Kidney (tissue), 22 donors: Measurements from ENCODE around the gene ZBTB6. TPM values are rescaled to one million over a fixed set of nuclear protein-coding genes. Genes with fewer than 3 reads are reported as not detected.

Experiments
- DNase-seq, 5 donors: peaks; one replicate each; pipeline ENCODE4 v3.0.0-alpha.2; 2013 to 2020
- FAIRE-seq: peaks from 2 replicates; lab custom pipeline; 2012; peaks lifted over from hg19 to GRCh38; lab: Jason Lieb, UNC
- H3K27ac ChIP-seq, 2 donors: one replicate each; pipeline ENCODE4 v1.7.0; 2013; ENCODE audit warnings: low read depth in 2 of 2, low read length in 2 of 2, inconsistent platforms in 1 of 2
- H3K27me3 ChIP-seq: one replicate; pipeline ENCODE4 v1.7.1; 2013; ENCODE audit warnings: low read length, inconsistent platforms; ENCODE audit not compliant: control insufficient read depth, insufficient read depth
- H3K36me3 ChIP-seq, 3 donors: one replicate each; pipeline versions ENCODE4 v1.7.0 to v1.7.1; 2013; ENCODE audit warnings: low read length in 3 of 3, control low read depth in 1 of 3, inconsistent platforms in 1 of 3; ENCODE audit not compliant: insufficient read depth in 3 of 3, control insufficient read depth in 2 of 3
- H3K4me1 ChIP-seq, 3 donors: one replicate each; pipeline versions ENCODE4 v1.7.0 to v1.7.1; 2013; ENCODE audit warnings: low read length in 3 of 3, inconsistent platforms in 1 of 3, low read depth in 1 of 3; ENCODE audit not compliant: control insufficient read depth in 2 of 3, insufficient read depth in 2 of 3
- H3K4me3 ChIP-seq, 3 donors: one replicate each; pipeline versions ENCODE4 v1.7.0 to v1.8.1; 2013; ENCODE audit warnings: low read length in 3 of 3, control low read depth in 1 of 3, inconsistent platforms in 1 of 3
- H3K9ac ChIP-seq, 3 donors: one replicate each; pipeline versions ENCODE4 v1.7.0 to v1.7.1; 2013; ENCODE audit warnings: low read length in 3 of 3, control low read depth in 1 of 3, inconsistent platforms in 1 of 3
- H3K9me3 ChIP-seq, 3 donors: one replicate each; pipeline versions ENCODE4 v1.7.0 to v1.7.1; 2013; ENCODE audit warnings: low read length in 3 of 3, control low read depth in 1 of 3, inconsistent platforms in 1 of 3; ENCODE audit not compliant: control insufficient read depth in 2 of 3, insufficient read depth in 1 of 3
- intact Hi-C: fragments of 100-400 bp; cut with DNase I; formaldehyde crosslinking; loops from one replicate; pipeline ENCODE4 v1.11.1; 2022
- long read RNA-seq, 10 donors: library from polyadenylated mRNA in 1 of 10; unstranded in 1 of 10; transcript quantifications; one replicate each; pipeline ENCODE4 v2.0.0 and lab custom pipeline, GENCODE V29; 2021 to 2026
- polyA plus RNA-seq: library from polyadenylated mRNA; stranded (reverse); fragments of 350-450 nt; fragmentation: Illumina TruSeq; extraction: RNeasy Lipid Tissue Mini Kit (QIAGEN cat#74804); gene quantifications from one replicate; pipeline ENCODE4 v1.2.3, GENCODE V29; 2014; ENCODE audit warnings: low read depth, low replicate concordance; ENCODE audit not compliant: insufficient read depth
- total RNA-seq: library from RNA; stranded (reverse); fragmentation: NEBNext Ultra II Directional; extraction: Animal tissue kit (Norgen Biotek cat#: 25700); gene quantifications from one replicate; pipeline ENCODE4 v1.2.1, GENCODE V29; 2021
- TF ChIP-seq, protein P1 (sequence below): IDR thresholded peaks from 3 replicates; pipeline ENCODE4 v1.5.1; 2012; ENCODE audit warnings: mild to moderate bottlenecking, moderate library complexity, borderline replicate concordance; ENCODE audit not compliant: insufficient read depth; ENCODE audit errors: extremely low read depth
- donor health status: control.
- donor health status: control.
- donor health status: control.
- donor health status: control.
- donor health status: control.
- donor health status: DM: yes; HTN: yes; CAD: no.
- donor health status: Normal renal cell carcinoma (clear cell type).

The ZBTB6 gene, protein sequence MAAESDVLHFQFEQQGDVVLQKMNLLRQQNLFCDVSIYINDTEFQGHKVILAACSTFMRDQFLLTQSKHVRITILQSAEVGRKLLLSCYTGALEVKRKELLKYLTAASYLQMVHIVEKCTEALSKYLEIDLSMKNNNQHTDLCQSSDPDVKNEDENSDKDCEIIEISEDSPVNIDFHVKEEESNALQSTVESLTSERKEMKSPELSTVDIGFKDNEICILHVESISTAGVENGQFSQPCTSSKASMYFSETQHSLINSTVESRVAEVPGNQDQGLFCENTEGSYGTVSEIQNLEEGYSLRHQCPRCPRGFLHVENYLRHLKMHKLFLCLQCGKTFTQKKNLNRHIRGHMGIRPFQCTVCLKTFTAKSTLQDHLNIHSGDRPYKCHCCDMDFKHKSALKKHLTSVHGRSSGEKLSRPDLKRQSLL
- total RNA-seq (9.8 TPM), polyA plus RNA-seq (2.0 TPM)
- long read RNA-seq, donor 1: 0 reads
- long read RNA-seq, donor 2, full-length matches to known transcripts: 2 of 2 reads
- long read RNA-seq, donor 2, partial matches to known transcripts: 0 of 2 reads
- long read RNA-seq, donor 2, other reads (novel, unspliced or antisense): 0 of 2 reads
- long read RNA-seq, donor 3: 0 reads
- long read RNA-seq, donor 4, full-length matches to known transcripts: 2 of 2 reads
- long read RNA-seq, donor 4, partial matches to known transcripts: 0 of 2 reads
- long read RNA-seq, donor 4, other reads (novel, unspliced or antisense): 0 of 2 reads
- long read RNA-seq, donor 5: 0 reads
- long read RNA-seq, donor 6, full-length matches to known transcripts: 3 of 3 reads
- long read RNA-seq, donor 6, partial matches to known transcripts: 0 of 3 reads
- long read RNA-seq, donor 6, other reads (novel, unspliced or antisense): 0 of 3 reads
- long read RNA-seq, donor 7, full-length matches to known transcripts: 1 of 2 reads
- long read RNA-seq, donor 7, partial matches to known transcripts: 0 of 2 reads
- long read RNA-seq, donor 7, other reads (novel, unspliced or antisense): 1 of 2 reads
- long read RNA-seq, donor 8, full-length matches to known transcripts: 4 of 4 reads
- long read RNA-seq, donor 8, partial matches to known transcripts: 0 of 4 reads
- long read RNA-seq, donor 8, other reads (novel, unspliced or antisense): 0 of 4 reads
- long read RNA-seq, donor 9: 0 reads
- long read RNA-seq, donor 10: 0 reads

DNA sequence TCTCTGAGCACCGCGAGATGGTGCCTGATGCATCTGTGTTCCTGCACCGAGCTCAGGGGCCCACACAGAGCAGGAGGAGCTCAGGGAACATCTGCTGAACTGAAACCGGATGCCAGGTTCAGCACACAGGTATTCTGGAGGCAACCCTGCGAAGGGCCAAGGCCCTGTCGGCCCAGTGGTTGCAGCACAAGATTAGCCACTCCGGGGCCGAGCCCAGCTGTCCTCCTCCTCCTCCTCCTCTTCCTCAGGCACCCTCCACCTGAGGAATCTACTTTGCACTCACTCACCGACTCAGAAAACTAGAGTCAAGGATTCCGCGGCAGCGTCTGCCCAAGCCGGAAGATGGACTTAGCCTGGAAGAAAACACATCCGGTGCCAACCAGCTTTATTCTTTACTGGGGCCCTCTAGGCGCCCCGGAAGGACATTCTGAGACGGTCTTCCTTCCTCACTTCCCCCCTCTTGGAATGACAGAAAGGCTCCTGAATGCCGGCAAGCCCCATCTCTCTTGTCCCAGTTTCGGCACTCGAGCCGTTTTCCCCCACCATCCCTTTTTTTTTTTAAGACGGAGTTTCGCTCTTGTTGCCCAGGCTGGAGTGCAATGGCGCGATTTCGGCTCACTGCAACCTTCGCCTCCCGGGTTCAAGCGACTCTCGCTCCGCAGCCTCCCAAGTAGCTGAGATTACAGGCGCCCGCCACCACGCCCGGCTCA, at the start of gene ZBTB6:
Gene ZBTB6, minus strand, starts transcription at position 360 of the 710 bp plus-strand sequence. CDS start 1,251 bp downstream, outside the sequence.
- Histone ChIP-seq H3K4me3 (peak within 1 kb of the TSS; percentile 96 to 98 (median 97)), H3K9me3 (no peaks in the 10 kb centered on the region), H3K4me1 (peaks cover 0 to 9% (median 6%) of the 10 kb centered on the region in 3 donors), H3K9ac (peak within 1 kb of the TSS; percentile 77 to 95 (median 92)), H3K27ac (peak within 1 kb of the TSS; percentile 51 to 61), H3K36me3 (peaks cover 3 to 8% (median 7%) of the 10 kb centered on the region in 3 donors), H3K27me3 (no peaks in the 10 kb centered on the region)
- DNase-seq: peak; percentile 80 to 96 (median 84)
- TF ChIP-seq, protein P1, sequence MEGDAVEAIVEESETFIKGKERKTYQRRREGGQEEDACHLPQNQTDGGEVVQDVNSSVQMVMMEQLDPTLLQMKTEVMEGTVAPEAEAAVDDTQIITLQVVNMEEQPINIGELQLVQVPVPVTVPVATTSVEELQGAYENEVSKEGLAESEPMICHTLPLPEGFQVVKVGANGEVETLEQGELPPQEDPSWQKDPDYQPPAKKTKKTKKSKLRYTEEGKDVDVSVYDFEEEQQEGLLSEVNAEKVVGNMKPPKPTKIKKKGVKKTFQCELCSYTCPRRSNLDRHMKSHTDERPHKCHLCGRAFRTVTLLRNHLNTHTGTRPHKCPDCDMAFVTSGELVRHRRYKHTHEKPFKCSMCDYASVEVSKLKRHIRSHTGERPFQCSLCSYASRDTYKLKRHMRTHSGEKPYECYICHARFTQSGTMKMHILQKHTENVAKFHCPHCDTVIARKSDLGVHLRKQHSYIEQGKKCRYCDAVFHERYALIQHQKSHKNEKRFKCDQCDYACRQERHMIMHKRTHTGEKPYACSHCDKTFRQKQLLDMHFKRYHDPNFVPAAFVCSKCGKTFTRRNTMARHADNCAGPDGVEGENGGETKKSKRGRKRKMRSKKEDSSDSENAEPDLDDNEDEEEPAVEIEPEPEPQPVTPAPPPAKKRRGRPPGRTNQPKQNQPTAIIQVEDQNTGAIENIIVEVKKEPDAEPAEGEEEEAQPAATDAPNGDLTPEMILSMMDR: no peak
- intact Hi-C loops: no loop called here
- FAIRE-seq: no peak

- Histone ChIP-seq H3K9me3 (no peaks in the 10 kb centered on the region), H3K36me3 (peaks cover 0 to 6% (median 2%) of the 10 kb centered on the region in 3 donors), H3K4me3 (no peak overlapping the region), H3K27me3 (no peaks in the 10 kb centered on the region), H3K9ac (no peak overlapping the region), H3K4me1 (no peaks in the 10 kb centered on the region), H3K27ac (no peak overlapping the region)
- TF ChIP-seq, protein P1: no peak
- no peak for FAIRE-seq
- no peak for DNase-seq
- intact Hi-C loops: no loop called here
These were observed 48.0 kb upstream of the ZBTB6 start for GRCh38 chr9:122961139-122961538.

DNA sequence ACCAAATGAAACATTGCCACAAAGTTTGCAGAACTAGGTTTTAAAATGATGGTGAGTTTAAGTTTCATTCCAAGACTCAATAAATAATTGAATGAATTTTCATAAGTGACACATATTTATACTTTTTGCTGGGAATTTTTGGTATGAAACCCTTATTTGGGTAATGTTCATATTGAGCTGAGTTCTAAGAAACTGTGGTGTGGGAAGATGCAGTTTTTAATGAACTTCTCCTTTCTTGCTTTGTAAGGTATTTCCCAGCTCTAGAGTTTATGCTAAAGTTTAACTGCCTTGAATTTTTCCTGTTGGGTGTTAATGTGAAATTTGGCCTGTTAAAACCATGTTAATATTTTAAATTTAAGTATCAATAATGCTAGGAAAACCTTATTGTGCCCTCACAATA, 42.8 kb upstream of the ZBTB6 start:
- H3K9me3 ChIP-seq: no peaks in the 10 kb centered on the region
- no peak overlapping the region for H3K9ac ChIP-seq
- peaks cover 0 to 6% (median 0%) of the 10 kb centered on the region in 3 donors for H3K36me3 ChIP-seq
- TF ChIP-seq, protein P1: no peak
- no peaks in the 10 kb centered on the region for H3K4me1 ChIP-seq
- no peak overlapping the region for H3K27ac ChIP-seq
- intact Hi-C loops: no loop called here
- DNase-seq (no peak), FAIRE-seq (no peak)
- H3K27me3 ChIP-seq: no peaks in the 10 kb centered on the region
- no peak overlapping the region for H3K4me3 ChIP-seq
